IPS-18a (cell line): ENCODE data around the gene IGFBP3.
A peak's percentile ranks its signal among the peaks of the same experiment; 100 is the strongest.

Experiments
- H3K27ac ChIP-seq: one replicate; pipeline ENCODE4 v1.5.1; 2013; ENCODE audit warnings: low read length
- H3K27me3 ChIP-seq: one replicate; pipeline ENCODE4 v1.6.1; 2013; ENCODE audit warnings: mild to moderate bottlenecking, low read length; ENCODE audit not compliant: control insufficient read depth, insufficient read depth
- H3K36me3 ChIP-seq: one replicate; pipeline ENCODE4 v1.6.1; 2013; ENCODE audit warnings: low read depth, low read length; ENCODE audit not compliant: control insufficient read depth
- H3K4me1 ChIP-seq: one replicate; pipeline ENCODE4 v1.6.1; 2013; ENCODE audit warnings: low read depth, low read length; ENCODE audit not compliant: control insufficient read depth
- H3K4me3 ChIP-seq: one replicate; pipeline ENCODE4 v1.5.1; 2013; ENCODE audit warnings: low read length
- H3K9ac ChIP-seq: one replicate; pipeline ENCODE4 v1.6.1; 2013; ENCODE audit warnings: mild to moderate bottlenecking, low read length, moderate library complexity
- H3K9me3 ChIP-seq: one replicate; pipeline ENCODE4 v1.6.1; 2013; ENCODE audit warnings: low read depth, low read length; ENCODE audit not compliant: control insufficient read depth

The IGFBP3 gene

GRCh38 chr7:45921699-45922519 lies 837 bp upstream of the IGFBP3 start:
- H3K9ac ChIP-seq, result peak overlapping the region; percentile 29
- no peak overlapping the region for H3K27ac ChIP-seq
- H3K27me3 ChIP-seq, result peaks cover 61% of the 10 kb centered on the region
- peak overlapping the region; percentile 66 for H3K4me3 ChIP-seq
- no peaks in the 10 kb centered on the region for H3K36me3 ChIP-seq
- H3K9me3 ChIP-seq, result no peaks in the 10 kb centered on the region
- peaks cover 23% of the 10 kb centered on the region for H3K4me1 ChIP-seq

GRCh38 chr7:45921381-45921698 lies 268 bp upstream of the IGFBP3 start:
- no peaks in the 10 kb centered on the region for H3K9me3 ChIP-seq
- H3K4me1 ChIP-seq, result peaks cover 23% of the 10 kb centered on the region
- H3K27ac ChIP-seq, result no peak overlapping the region
- peak overlapping the region; percentile 66 for H3K4me3 ChIP-seq
- H3K9ac ChIP-seq, result no peak overlapping the region
- H3K36me3 ChIP-seq, result no peaks in the 10 kb centered on the region
- peaks cover 61% of the 10 kb centered on the region for H3K27me3 ChIP-seq

GRCh38 chr7:45919993-45920459 lies 1.0 kb downstream of the IGFBP3 start:
- no peaks in the 10 kb centered on the region for H3K9me3 ChIP-seq
- no peak overlapping the region for H3K27ac ChIP-seq
- no peak overlapping the region for H3K9ac ChIP-seq
- H3K36me3 ChIP-seq, result no peaks in the 10 kb centered on the region
- peaks cover 23% of the 10 kb centered on the region for H3K4me1 ChIP-seq
- peaks cover 57% of the 10 kb centered on the region for H3K27me3 ChIP-seq
- peak overlapping the region; percentile 66 for H3K4me3 ChIP-seq

- no peak overlapping the region for H3K9ac ChIP-seq
- H3K4me3 ChIP-seq, result peak overlapping the region; percentile 66
Measured at GRCh38 chr7:45919231-45919784, 1.8 kb downstream of the IGFBP3 start.

GRCh38 chr7:45918556-45918955 lies 2.5 kb downstream of the IGFBP3 start:
- Histone ChIP-seq H3K9ac (no peak overlapping the region), H3K27me3 (peaks cover 57% of the 10 kb centered on the region), H3K4me1 (peaks cover 14% of the 10 kb centered on the region), H3K4me3 (no peak overlapping the region), H3K9me3 (no peaks in the 10 kb centered on the region), H3K27ac (no peak overlapping the region), H3K36me3 (no peaks in the 10 kb centered on the region)

More at GRCh38 chr7:45919231-45919784, 1.8 kb downstream of the IGFBP3 start:
- Histone ChIP-seq H3K4me1 (peaks cover 22% of the 10 kb centered on the region), H3K27ac (no peak overlapping the region), H3K36me3 (no peaks in the 10 kb centered on the region), H3K9me3 (no peaks in the 10 kb centered on the region), H3K27me3 (peaks cover 57% of the 10 kb centered on the region)

GRCh38 chr7:45917658-45918057 lies 3.4 kb downstream of the IGFBP3 start:
- H3K27ac ChIP-seq, result no peak overlapping the region
- no peaks in the 10 kb centered on the region for H3K9me3 ChIP-seq
- no peaks in the 10 kb centered on the region for H3K36me3 ChIP-seq
- H3K27me3 ChIP-seq, result peaks cover 52% of the 10 kb centered on the region
- H3K9ac ChIP-seq, result no peak overlapping the region
- no peak overlapping the region for H3K4me3 ChIP-seq
- H3K4me1 ChIP-seq, result peaks cover 7% of the 10 kb centered on the region

- peaks cover 46% of the 10 kb centered on the region for H3K27me3 ChIP-seq
- no peaks in the 10 kb centered on the region for H3K36me3 ChIP-seq
- no peak overlapping the region for H3K4me3 ChIP-seq
- no peak overlapping the region for H3K27ac ChIP-seq
- H3K9ac ChIP-seq, result no peak overlapping the region
- no peaks in the 10 kb centered on the region for H3K9me3 ChIP-seq
- H3K4me1 ChIP-seq, result peaks cover 4% of the 10 kb centered on the region
Measured at GRCh38 chr7:45917064-45917463, 4.0 kb downstream of the IGFBP3 start.

- Histone ChIP-seq H3K4me1 (peaks cover 4% of the 10 kb centered on the region), H3K36me3 (no peaks in the 10 kb centered on the region), H3K9ac (no peak overlapping the region)
Measured at GRCh38 chr7:45915606-45916005, 5.5 kb downstream of the IGFBP3 start.

GRCh38 chr7:45914911-45915310 lies 6.2 kb downstream of the IGFBP3 start:
- no peaks in the 10 kb centered on the region for H3K36me3 ChIP-seq
- H3K27me3 ChIP-seq, result peaks cover 26% of the 10 kb centered on the region
- no peak overlapping the region for H3K27ac ChIP-seq
- no peak overlapping the region for H3K9ac ChIP-seq
- H3K9me3 ChIP-seq, result no peaks in the 10 kb centered on the region
- peaks cover 4% of the 10 kb centered on the region for H3K4me1 ChIP-seq
- no peak overlapping the region for H3K4me3 ChIP-seq

More at GRCh38 chr7:45915606-45916005, 5.5 kb downstream of the IGFBP3 start:
- Histone ChIP-seq H3K27me3 (peaks cover 33% of the 10 kb centered on the region), H3K4me3 (no peak overlapping the region), H3K27ac (no peak overlapping the region), H3K9me3 (no peaks in the 10 kb centered on the region)

- H3K4me1 ChIP-seq, result peaks cover 4% of the 10 kb centered on the region
- H3K9me3 ChIP-seq, result no peaks in the 10 kb centered on the region
- H3K27ac ChIP-seq, result no peak overlapping the region
- no peak overlapping the region for H3K4me3 ChIP-seq
- no peaks in the 10 kb centered on the region for H3K36me3 ChIP-seq
- no peak overlapping the region for H3K9ac ChIP-seq
- H3K27me3 ChIP-seq, result peaks cover 6% of the 10 kb centered on the region
Measured at GRCh38 chr7:45912972-45913371, 8.1 kb downstream of the IGFBP3 start.

GRCh38 chr7:45911311-45911710 lies 9.8 kb downstream of the IGFBP3 start:
- no peaks in the 10 kb centered on the region for H3K27me3 ChIP-seq
- H3K9ac ChIP-seq, result no peak overlapping the region
- H3K36me3 ChIP-seq, result no peaks in the 10 kb centered on the region
- no peak overlapping the region for H3K27ac ChIP-seq
- H3K4me3 ChIP-seq, result no peak overlapping the region
- no peaks in the 10 kb centered on the region for H3K9me3 ChIP-seq
- H3K4me1 ChIP-seq, result no peaks in the 10 kb centered on the region

- H3K27me3 ChIP-seq, result no peaks in the 10 kb centered on the region
- H3K9ac ChIP-seq, result no peak overlapping the region
- no peaks in the 10 kb centered on the region for H3K9me3 ChIP-seq
- H3K36me3 ChIP-seq, result no peaks in the 10 kb centered on the region
- H3K4me3 ChIP-seq, result no peak overlapping the region
- no peak overlapping the region for H3K27ac ChIP-seq
- H3K4me1 ChIP-seq, result no peaks in the 10 kb centered on the region
Measured at GRCh38 chr7:45910855-45911254, 10.2 kb downstream of the IGFBP3 start.
